MCF 10A (cell line): Measurements from ENCODE around the gene AGBL4. TPM values are rescaled to one million over a fixed set of nuclear protein-coding genes. Genes with fewer than 3 reads are reported as not detected.
A peak's percentile ranks its signal among the peaks of the same experiment; 100 is the strongest.

Experiments used
- Bru-seq: library from RNA; stranded (reverse); fragments of 400-500 nt; gene quantifications from one replicate; lab custom pipeline; 2021; lab: Mats Ljungman, UMichigan
- BruChase-seq, 2 experiments: library from RNA; stranded (reverse); fragments of 400-500 nt; gene quantifications; one replicate each; lab custom pipeline; 2021; lab: Mats Ljungman, UMichigan
- BruUV-seq: library from RNA; stranded (reverse); fragments of 400-500 nt; replicated peaks from 2 replicates; lab custom pipeline; 2021; lab: Mats Ljungman, UMichigan
- CTCF ChIA-PET: fragments of 300-600 bp; sonication (Branson Sonifier 250); formaldehyde crosslinking; extraction: SDS; loops from one replicate; lab custom pipeline; 2021; ENCODE audit warnings: antibody characterized with exemption, inconsistent platforms; lab: Yijun Ruan, JAX
- POLR2A ChIA-PET: fragments of 300-600, 350-650 bp; sonication (Branson Sonifier 250); formaldehyde crosslinking; extraction: SDS; loops from one replicate; lab custom pipeline; 2020; ENCODE audit warnings: antibody characterized with exemption, inconsistent platforms; lab: Yijun Ruan, JAX
- DNase-seq: peaks from one replicate; pipeline ENCODE4 v3.0.0-alpha.2; 2018; ENCODE audit not compliant: unreplicated experiment
- H3K27ac Mint-ChIP-seq: one replicate; pipeline ENCODE4 v1.8.0; 2022; ENCODE audit warnings: mild to moderate bottlenecking, low read depth, mixed read lengths; ENCODE audit not compliant: unreplicated experiment
- H3K27me3 Mint-ChIP-seq: one replicate; pipeline ENCODE4 v1.8.0; 2022; ENCODE audit warnings: mixed read lengths; ENCODE audit not compliant: insufficient read depth, unreplicated experiment
- H3K36me3 Mint-ChIP-seq: one replicate; pipeline ENCODE4 v1.8.0; 2022; ENCODE audit warnings: mild to moderate bottlenecking, moderate library complexity, mixed read lengths; ENCODE audit not compliant: insufficient read depth, unreplicated experiment
- H3K4me1 Mint-ChIP-seq: one replicate; pipeline ENCODE4 v1.8.0; 2022; ENCODE audit warnings: mixed read lengths; ENCODE audit not compliant: insufficient read depth, unreplicated experiment
- H3K4me3 Mint-ChIP-seq: one replicate; pipeline ENCODE4 v1.8.0; 2022; ENCODE audit warnings: mild to moderate bottlenecking, moderate library complexity, mixed read lengths; ENCODE audit not compliant: unreplicated experiment
- H3K9me3 Mint-ChIP-seq: one replicate; pipeline ENCODE4 v1.8.0; 2022; ENCODE audit warnings: mixed read lengths; ENCODE audit not compliant: unreplicated experiment
- CTCF ChIP-seq: fragments of 200-600 bp; IDR thresholded peaks from one replicate; pipeline ENCODE4 v1.8.0; 2022; ENCODE audit warnings: antibody characterized with exemption, mild to moderate bottlenecking; ENCODE audit not compliant: unreplicated experiment
- intact Hi-C: fragments of 100-400 bp; cut with micrococcal nuclease; formaldehyde crosslinking; loops from 2 replicates; pipeline ENCODE4 v1.14.1; 2022
- long read RNA-seq: library from polyadenylated mRNA; stranded (forward); transcript quantifications from one replicate; pipeline ENCODE4 v2.0.0, GENCODE V29; 2022
- total RNA-seq: library from RNA; stranded (reverse); gene quantifications from 2 replicates; pipeline ENCODE4 v1.2.3, GENCODE V29; 2022

Gene AGBL4
- total RNA-seq (not detected in 2 replicates), Bru-seq, nascent RNA (percentile 2 among the genes with signal in this experiment), BruChase-seq, experiment 1, labeled RNA remaining after a 6-hour chase (percentile 0 among the genes with signal in this experiment), BruChase-seq, experiment 2, labeled RNA remaining after a 2-hour chase (percentile 2 among the genes with signal in this experiment)
- long read RNA-seq = 0 reads

- H3K9me3 Mint-ChIP-seq = no peaks in the 10 kb centered on the region
- POLR2A ChIA-PET = no interaction called here
Measured at GRCh38 chr1:50023292-50024159, at the start of gene AGBL4. Gene AGBL4 (minus strand): TSS chr1:50023954.

DNA sequence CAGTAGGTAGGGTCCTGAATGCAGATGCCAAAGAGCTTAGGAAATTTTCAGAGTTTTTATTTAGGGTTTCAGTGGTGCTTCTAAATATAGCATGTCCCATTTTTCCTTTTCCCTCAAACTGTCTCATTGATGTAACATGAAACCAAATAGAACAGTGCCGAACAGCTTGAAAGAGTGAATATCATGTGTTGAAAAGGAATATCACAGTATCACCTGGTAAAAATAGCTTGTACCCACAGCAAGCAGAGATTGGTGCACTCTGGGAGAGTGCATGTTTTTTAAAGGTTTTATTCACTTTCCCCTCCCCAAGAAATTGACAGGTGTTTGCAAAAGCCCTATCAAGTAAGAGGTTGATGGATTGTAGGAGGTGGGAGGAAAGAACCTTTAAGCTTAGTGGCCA lies 43.1 kb upstream of the AGBL4 start:
- Mint-ChIP-seq H3K36me3 (no peaks in the 10 kb centered on the region), H3K27me3 (no peaks in the 10 kb centered on the region), H3K4me1 (no peaks in the 10 kb centered on the region), H3K4me3 (no peak overlapping the region), H3K9me3 (peaks cover 8% of the 10 kb centered on the region), H3K27ac (no peak overlapping the region)
- intact Hi-C loops = no loop called here
- no peak for DNase-seq
- TF ChIP-seq CTCF = no peak
- ChIA-PET CTCF (no interaction called here), POLR2A (no interaction called here)
- no TSS peak for BruUV-seq

More at GRCh38 chr1:50023292-50024159, at the start of gene AGBL4:
- TF ChIP-seq CTCF = no peak
- Mint-ChIP-seq H3K4me3 (no peak within 1 kb of the TSS), H3K27me3 (no peaks in the 10 kb centered on the region), H3K36me3 (no peaks in the 10 kb centered on the region), H3K4me1 (no peaks in the 10 kb centered on the region), H3K27ac (no peak within 1 kb of the TSS)
- CTCF ChIA-PET = interaction anchor here (0.7 kb wide), 1 partner anchor 1108 kb away, joined by 5 read pairs; no protein-coding TSS in a partner anchor
- intact Hi-C loops = no loop called here
- BruUV-seq = no TSS peak
- DNase-seq = peak; percentile 11

- Mint-ChIP-seq H3K27ac (no peak overlapping the region), H3K9me3 (peaks cover 8% of the 10 kb centered on the region), H3K36me3 (no peaks in the 10 kb centered on the region), H3K27me3 (no peaks in the 10 kb centered on the region), H3K4me1 (no peaks in the 10 kb centered on the region), H3K4me3 (no peak overlapping the region)
- intact Hi-C loops = no loop called here
- ChIA-PET POLR2A (no interaction called here), CTCF (no interaction called here)
- no peak for DNase-seq
- TF ChIP-seq CTCF = no peak
- BruUV-seq = no TSS peak
Measured at GRCh38 chr1:50060279-50060678, 36.5 kb upstream of the AGBL4 start.

DNA sequence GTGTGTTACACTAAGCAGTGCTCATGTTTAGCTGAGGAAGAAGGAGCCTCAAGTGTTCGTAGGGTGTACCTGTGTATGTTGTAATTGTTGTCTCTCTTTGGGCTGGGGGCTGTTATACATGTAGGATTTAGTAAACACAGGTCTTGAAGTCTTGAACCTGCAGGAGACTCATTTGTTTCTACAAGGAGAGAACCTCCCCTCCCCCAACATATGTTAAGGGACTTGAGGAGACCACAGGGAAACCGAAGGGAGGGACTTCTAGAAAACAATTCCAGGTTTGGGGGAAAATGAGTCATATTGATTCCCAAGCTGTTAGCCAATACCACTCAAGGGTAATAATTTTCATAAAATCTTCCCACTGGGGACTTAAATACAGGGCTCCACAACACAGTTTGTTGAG lies 25.0 kb upstream of the AGBL4 start:
- no TSS peak for BruUV-seq
- Mint-ChIP-seq H3K4me1 (no peaks in the 10 kb centered on the region), H3K27me3 (no peaks in the 10 kb centered on the region), H3K27ac (no peak overlapping the region), H3K9me3 (no peaks in the 10 kb centered on the region), H3K36me3 (no peaks in the 10 kb centered on the region), H3K4me3 (no peak overlapping the region)
- intact Hi-C loops = no loop called here
- no peak for TF ChIP-seq CTCF
- CTCF ChIA-PET = no interaction called here
- DNase-seq = no peak
- POLR2A ChIA-PET = no interaction called here
